ENCODE data around the gene FLNC.

DNA sequence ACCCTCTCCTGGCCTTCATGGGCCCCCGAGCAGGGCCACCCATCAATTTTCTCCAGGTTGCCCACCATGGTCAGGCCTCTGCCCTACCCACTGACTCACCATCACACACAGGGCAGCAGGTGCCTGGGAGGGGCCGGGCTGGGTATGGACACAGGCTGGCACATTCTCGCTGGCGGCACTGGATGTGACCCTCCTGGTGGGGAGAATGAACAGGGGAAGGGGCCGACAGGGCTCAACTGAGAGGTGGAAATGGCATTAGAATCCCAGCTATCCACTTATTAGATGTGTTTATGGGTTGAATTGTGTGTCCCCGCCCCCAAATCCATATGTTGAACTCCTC is 63.9 kb downstream of the FLNC start:
- no peak for TF ChIP-seq POLR2A (IDR thresholded peaks at IDR 0.05)
- TF ChIP-seq, protein P1, sequence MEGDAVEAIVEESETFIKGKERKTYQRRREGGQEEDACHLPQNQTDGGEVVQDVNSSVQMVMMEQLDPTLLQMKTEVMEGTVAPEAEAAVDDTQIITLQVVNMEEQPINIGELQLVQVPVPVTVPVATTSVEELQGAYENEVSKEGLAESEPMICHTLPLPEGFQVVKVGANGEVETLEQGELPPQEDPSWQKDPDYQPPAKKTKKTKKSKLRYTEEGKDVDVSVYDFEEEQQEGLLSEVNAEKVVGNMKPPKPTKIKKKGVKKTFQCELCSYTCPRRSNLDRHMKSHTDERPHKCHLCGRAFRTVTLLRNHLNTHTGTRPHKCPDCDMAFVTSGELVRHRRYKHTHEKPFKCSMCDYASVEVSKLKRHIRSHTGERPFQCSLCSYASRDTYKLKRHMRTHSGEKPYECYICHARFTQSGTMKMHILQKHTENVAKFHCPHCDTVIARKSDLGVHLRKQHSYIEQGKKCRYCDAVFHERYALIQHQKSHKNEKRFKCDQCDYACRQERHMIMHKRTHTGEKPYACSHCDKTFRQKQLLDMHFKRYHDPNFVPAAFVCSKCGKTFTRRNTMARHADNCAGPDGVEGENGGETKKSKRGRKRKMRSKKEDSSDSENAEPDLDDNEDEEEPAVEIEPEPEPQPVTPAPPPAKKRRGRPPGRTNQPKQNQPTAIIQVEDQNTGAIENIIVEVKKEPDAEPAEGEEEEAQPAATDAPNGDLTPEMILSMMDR (IDR thresholded peaks at IDR 0.05), result no peak
